Upper lobe of left lung (tissue), 4 donors: ENCODE results near the gene FAF1.

Experiments
- EP300 ChIP-seq, 4 donors: sonication (generic); formaldehyde crosslinking; IDR thresholded peaks; one replicate each; pipeline ENCODE4 v1.5.1; 2017; ENCODE audit warnings: antibody characterized with exemption in 4 of 4, control low read depth in 2 of 4
- POLR2A ChIP-seq, 4 donors: fragments of 450-650 bp; IDR thresholded peaks; one replicate each; pipeline ENCODE4 v1.5.1; 2016 to 2017; ENCODE audit warnings: antibody characterized with exemption in 4 of 4, mild to moderate bottlenecking in 2 of 4
- TF ChIP-seq, protein P1 (sequence below), 6 experiments: fragments of 450-650 bp in 4 of 6; fragments of 200-600 bp in 2 of 6; sonication (generic) in 2 of 6; IDR thresholded peaks; one replicate each; pipeline ENCODE4 v1.5.1; 2016 to 2019; ENCODE audit warnings: antibody characterized with exemption in 6 of 6

DNA sequence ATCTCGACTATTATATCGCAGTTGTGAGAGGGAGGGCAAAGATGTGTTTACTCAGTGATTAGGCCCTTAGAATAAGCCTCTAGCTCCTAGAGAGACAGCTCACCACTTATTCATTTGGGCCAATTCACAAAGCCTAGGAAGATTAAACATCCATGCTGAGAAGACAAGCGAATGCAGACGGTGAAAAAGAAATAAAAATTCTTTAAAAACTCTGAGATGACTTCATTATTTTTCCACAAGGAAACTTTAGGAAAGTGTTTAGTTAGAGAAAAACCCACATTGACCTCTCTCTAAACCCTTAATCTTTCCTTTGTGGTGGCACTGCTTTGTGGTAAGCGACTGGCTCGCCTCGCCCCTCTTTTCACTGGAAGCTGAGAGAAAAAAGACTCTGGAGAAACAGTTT is 390.0 kb downstream of the FAF1 start:
- TF ChIP-seq, protein P1, sequence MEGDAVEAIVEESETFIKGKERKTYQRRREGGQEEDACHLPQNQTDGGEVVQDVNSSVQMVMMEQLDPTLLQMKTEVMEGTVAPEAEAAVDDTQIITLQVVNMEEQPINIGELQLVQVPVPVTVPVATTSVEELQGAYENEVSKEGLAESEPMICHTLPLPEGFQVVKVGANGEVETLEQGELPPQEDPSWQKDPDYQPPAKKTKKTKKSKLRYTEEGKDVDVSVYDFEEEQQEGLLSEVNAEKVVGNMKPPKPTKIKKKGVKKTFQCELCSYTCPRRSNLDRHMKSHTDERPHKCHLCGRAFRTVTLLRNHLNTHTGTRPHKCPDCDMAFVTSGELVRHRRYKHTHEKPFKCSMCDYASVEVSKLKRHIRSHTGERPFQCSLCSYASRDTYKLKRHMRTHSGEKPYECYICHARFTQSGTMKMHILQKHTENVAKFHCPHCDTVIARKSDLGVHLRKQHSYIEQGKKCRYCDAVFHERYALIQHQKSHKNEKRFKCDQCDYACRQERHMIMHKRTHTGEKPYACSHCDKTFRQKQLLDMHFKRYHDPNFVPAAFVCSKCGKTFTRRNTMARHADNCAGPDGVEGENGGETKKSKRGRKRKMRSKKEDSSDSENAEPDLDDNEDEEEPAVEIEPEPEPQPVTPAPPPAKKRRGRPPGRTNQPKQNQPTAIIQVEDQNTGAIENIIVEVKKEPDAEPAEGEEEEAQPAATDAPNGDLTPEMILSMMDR (IDR thresholded peaks at IDR 0.05): no peak
- TF ChIP-seq POLR2A (IDR thresholded peaks at IDR 0.05): no peak
- TF ChIP-seq EP300 (IDR thresholded peaks at IDR 0.05): no peak
